ENCODE measurements around the gene ACTL7B. TPM values are rescaled to one million over a fixed set of nuclear protein-coding genes. Genes with fewer than 3 reads are reported as not detected.
"Not testable (repeated sequence)": the region's sequence is repeated elsewhere in the genome, so short reads cannot be mapped to it uniquely, and the experiment has no call there.

ACTL7B gene
- total RNA-seq, 6 experiments from 2014 or later: not detected

GRCh38 chr9:108850293-108850897 lies 5.4 kb downstream of the ACTL7B start:
- Mint-ChIP-seq H3K4me1 (ENCODE audit: low read depth) (no peaks in the 10 kb centered on the region), H3K27me3 (ENCODE audit: insufficient read depth) (peaks cover 4% of the 10 kb centered on the region), H3K4me3 (no peak overlapping the region), H3K27ac (no peak overlapping the region), H3K9me3 (no peaks in the 10 kb centered on the region), H3K36me3 (ENCODE audit: low read depth) (no peaks in the 10 kb centered on the region)
- TF ChIP-seq CTCF (IDR thresholded peaks at IDR 0.05): peak; percentile 59
- DNase-seq: peak; percentile 36

DNA sequence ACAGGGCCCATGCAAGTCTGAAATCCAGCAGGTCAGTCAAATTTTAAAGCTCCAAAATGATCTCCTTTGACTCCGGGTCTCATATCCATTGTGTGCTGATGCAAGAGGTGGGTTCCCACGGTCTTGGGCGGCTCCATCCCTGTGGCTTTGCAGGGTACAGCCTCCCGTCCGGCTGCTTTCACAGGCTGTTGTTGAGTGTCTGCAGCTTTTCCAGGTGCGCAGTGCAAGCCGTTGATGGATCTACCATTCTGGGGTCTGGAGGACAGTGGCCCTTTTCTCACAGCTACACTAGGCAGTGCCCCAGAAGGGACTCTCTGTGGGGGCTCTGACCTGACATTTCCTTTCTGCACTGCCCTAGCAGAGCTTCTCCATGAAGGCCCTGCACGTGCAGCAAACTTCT lies 7.5 kb downstream of the ACTL7B start:
- H3K27ac Mint-ChIP-seq; H3K4me1 Mint-ChIP-seq (ENCODE audit: low read depth); H3K27me3 Mint-ChIP-seq (ENCODE audit: insufficient read depth); H3K36me3 Mint-ChIP-seq (ENCODE audit: low read depth); DNase-seq; H3K9me3 Mint-ChIP-seq; H3K4me3 Mint-ChIP-seq: not testable (repeated sequence)

DNA sequence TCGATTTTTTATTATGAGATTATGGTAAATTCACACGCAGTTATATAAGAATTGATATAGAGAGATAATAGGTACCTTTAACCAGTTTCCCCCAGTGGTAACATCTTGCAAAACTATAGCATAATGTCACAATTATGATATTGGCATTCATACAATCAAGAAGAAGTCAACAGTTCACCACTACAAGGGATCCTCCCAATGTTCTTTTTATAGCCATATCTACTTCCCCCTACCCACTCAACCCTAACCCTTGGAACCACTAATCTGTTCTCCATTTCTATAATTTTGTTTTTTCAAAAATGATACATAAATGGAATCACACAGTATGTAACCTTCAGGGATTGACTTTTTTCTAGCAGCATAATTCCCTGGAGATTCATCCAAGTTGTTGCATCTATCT lies 9.8 kb downstream of the ACTL7B start:
- Mint-ChIP-seq H3K27me3 (ENCODE audit: insufficient read depth) (peaks cover 3% of the 10 kb centered on the region), H3K9me3 (no peaks in the 10 kb centered on the region), H3K36me3 (ENCODE audit: low read depth) (no peaks in the 10 kb centered on the region), H3K4me3 (no peak overlapping the region), H3K4me1 (ENCODE audit: low read depth) (no peaks in the 10 kb centered on the region), H3K27ac (no peak overlapping the region)
- no peak for TF ChIP-seq CTCF (IDR thresholded peaks at IDR 0.05)
- no peak for DNase-seq

GRCh38 chr9:108845507-108845906 lies 10.3 kb downstream of the ACTL7B start:
- no peak for TF ChIP-seq CTCF (IDR thresholded peaks at IDR 0.05)
- DNase-seq: no peak
- H3K9me3 Mint-ChIP-seq: no peaks in the 10 kb centered on the region
- no peak overlapping the region for H3K4me3 Mint-ChIP-seq
- no peaks in the 10 kb centered on the region for H3K36me3 Mint-ChIP-seq (ENCODE audit: low read depth)
- H3K27me3 Mint-ChIP-seq (ENCODE audit: insufficient read depth): peaks cover 3% of the 10 kb centered on the region
- no peaks in the 10 kb centered on the region for H3K4me1 Mint-ChIP-seq (ENCODE audit: low read depth)
- H3K27ac Mint-ChIP-seq: no peak overlapping the region

DNA sequence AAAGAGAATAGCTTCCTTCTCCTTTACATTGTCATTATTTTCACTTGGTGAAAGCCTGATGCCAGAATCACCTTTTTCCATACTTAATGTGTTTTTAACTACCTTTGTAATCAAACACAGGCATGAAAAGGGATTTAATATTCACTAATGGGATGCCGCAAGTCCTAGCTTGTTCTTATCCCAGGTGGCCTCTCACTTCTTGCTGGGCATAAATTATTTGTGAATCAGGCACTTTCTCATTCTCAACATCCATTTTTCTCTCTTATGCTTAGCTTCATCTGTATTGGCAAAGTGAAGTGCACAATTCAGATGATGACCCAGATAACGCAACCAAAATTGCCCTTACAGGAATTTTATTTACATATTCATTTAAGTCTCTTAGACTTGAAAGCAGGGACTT lies 10.9 kb downstream of the ACTL7B start:
- Mint-ChIP-seq H3K36me3 (ENCODE audit: low read depth) (no peaks in the 10 kb centered on the region), H3K4me3 (no peak overlapping the region), H3K27me3 (ENCODE audit: insufficient read depth) (peaks cover 3% of the 10 kb centered on the region), H3K4me1 (ENCODE audit: low read depth) (no peaks in the 10 kb centered on the region), H3K9me3 (no peaks in the 10 kb centered on the region), H3K27ac (no peak overlapping the region)
- DNase-seq: no peak
- TF ChIP-seq CTCF (IDR thresholded peaks at IDR 0.05): no peak

GRCh38 chr9:108844391-108844790 lies 11.4 kb downstream of the ACTL7B start:
- peaks cover 4% of the 10 kb centered on the region for H3K27me3 Mint-ChIP-seq (ENCODE audit: insufficient read depth)
- no peak for DNase-seq
- TF ChIP-seq CTCF (IDR thresholded peaks at IDR 0.05): no peak
- H3K4me1 Mint-ChIP-seq (ENCODE audit: low read depth): no peaks in the 10 kb centered on the region
- H3K4me3 Mint-ChIP-seq: no peak overlapping the region
- no peak overlapping the region for H3K27ac Mint-ChIP-seq
- no peaks in the 10 kb centered on the region for H3K9me3 Mint-ChIP-seq
- H3K36me3 Mint-ChIP-seq (ENCODE audit: low read depth): no peaks in the 10 kb centered on the region
